Frontal cortex (tissue), 4 donors: Measurements from ENCODE around the gene COPA. TPM values are rescaled to one million over a fixed set of nuclear protein-coding genes. Genes with fewer than 3 reads are reported as not detected.

Experiments used
- DNase-seq, 2 donors: peaks; one replicate each; pipeline ENCODE4 v3.0.0; 2012; ENCODE audit warnings: low spot score in 2 of 2
- FAIRE-seq: peaks from 2 replicates; lab custom pipeline; 2012; peaks lifted over from hg19 to GRCh38; lab: Jason Lieb, UNC
- small RNA-seq: library from RNA; depleted of rRNA; stranded (forward); fragments of <200 nt; gene quantifications from one replicate; pipeline ENCODE3, GENCODE V24; 2014
- total RNA-seq: library from RNA; depleted of rRNA; stranded (reverse); fragments of >200 nt; gene quantifications from one replicate; pipeline ENCODE4 v1.2.3, GENCODE V29; 2014
- donor health status: control.
- donor health status: control.
- donor health status: control.

COPA gene
- total RNA-seq, 1 donor from 2014 or later = 161 TPM

GRCh38 chr1:160245434-160245833 lies 97.6 kb downstream of the COPA start:
- no peak for DNase-seq
- no peak for FAIRE-seq

DNA sequence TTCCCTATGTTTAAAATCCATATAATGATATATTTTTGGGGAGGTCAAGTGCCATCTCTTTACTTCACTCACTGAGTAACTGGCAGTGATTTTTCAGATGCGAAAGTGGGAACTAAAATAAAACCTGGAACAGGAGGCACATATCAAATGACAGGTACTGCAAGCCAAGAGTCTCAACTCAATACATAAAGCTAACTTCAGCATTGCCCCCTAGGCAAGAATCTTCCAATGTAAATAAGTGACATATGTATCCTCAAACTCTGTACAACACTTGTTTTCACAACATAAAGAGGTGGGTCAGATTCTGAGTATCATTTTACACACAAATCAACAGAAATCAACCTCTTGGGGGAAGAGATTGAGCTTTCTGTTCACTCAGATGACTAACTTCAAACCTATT lies 98.8 kb downstream of the COPA start:
- FAIRE-seq (no peak), DNase-seq (no peak)

DNA sequence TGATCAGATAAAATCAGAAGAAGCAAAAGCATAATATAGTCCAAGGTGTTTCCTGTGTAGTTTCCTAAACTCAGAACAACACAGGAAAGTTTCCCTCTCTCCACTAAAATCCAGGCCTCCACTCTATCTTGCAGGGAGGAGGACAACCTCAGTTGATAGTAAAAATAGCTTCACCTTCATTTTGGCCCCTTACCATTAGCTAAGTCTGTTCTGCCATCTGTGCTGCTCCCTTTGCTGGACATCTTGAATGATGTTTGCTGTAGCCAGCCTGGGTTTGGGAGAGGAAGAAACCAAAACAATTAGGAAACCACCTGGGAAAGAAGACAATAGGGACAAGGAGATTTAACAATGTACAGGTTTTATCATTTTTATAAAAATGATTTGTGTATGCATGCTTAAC lies 99.3 kb downstream of the COPA start:
- DNase-seq (no peak), FAIRE-seq (no peak)

GRCh38 chr1:160239582-160240299 lies 103.3 kb downstream of the COPA start:
- FAIRE-seq = no peak
- DNase-seq = no peak

Small RNA genes within 50 kb of the gene (small RNA-seq; reads per million reads assigned to genes)
- gene RF00019 = not detected
- gene RNU4-42P = not detected

Other genes starting within 250 kb of the COPA start
- gene IGSF8, start 244.6 kb downstream of the COPA start, total RNA-seq = 48.5 TPM
- gene ATP1A2, start 227.5 kb downstream of the COPA start, total RNA-seq = 45.7 TPM
- not detected for gene ATP1A4, start 191.6 kb downstream of the COPA start, total RNA-seq
- 4.9 TPM for gene CASQ1, start 152.7 kb downstream of the COPA start, total RNA-seq
- 84.4 TPM for gene PEA15, start 137.9 kb downstream of the COPA start, total RNA-seq
- gene DCAF8, start 80.7 kb downstream of the COPA start, total RNA-seq = 38.3 TPM
- 24.1 TPM for gene PEX19, start 58.1 kb downstream of the COPA start, total RNA-seq
- 24.5 TPM for gene NCSTN, start 133 bp upstream of the COPA start, total RNA-seq
- 0.41 TPM for gene NHLH1, start 23.8 kb upstream of the COPA start, total RNA-seq
- gene VANGL2, start 57.3 kb upstream of the COPA start, total RNA-seq = 11.0 TPM
- under 0.01 TPM for gene SLAMF6, start 180.0 kb upstream of the COPA start, total RNA-seq
- 1.6 TPM for gene CD84, start 236.2 kb upstream of the COPA start, total RNA-seq